GM19372 (cell line): ENCODE results near the gene GULP1.

ENCODE experiments used
- ATAC-seq: cut with Tn5 transposase; IDR thresholded peaks from one replicate; pipeline ENCODE4 v1.9.1; 2021; ENCODE audit warnings: mild to moderate bottlenecking, low read depth, moderate library complexity; ENCODE audit not compliant: unreplicated experiment

Gene GULP1

GRCh38 chr2:188322569-188323551, 31.2 kb downstream of the GULP1 start:
- ATAC-seq: no peak

GRCh38 chr2:188324067-188324466, 32.4 kb downstream of the GULP1 start:
- no peak for ATAC-seq

- no peak for ATAC-seq
Observed at GRCh38 chr2:188326290-188326668, 34.6 kb downstream of the GULP1 start.

- ATAC-seq: no peak
Observed at GRCh38 chr2:188326669-188327301, 35.1 kb downstream of the GULP1 start.

DNA sequence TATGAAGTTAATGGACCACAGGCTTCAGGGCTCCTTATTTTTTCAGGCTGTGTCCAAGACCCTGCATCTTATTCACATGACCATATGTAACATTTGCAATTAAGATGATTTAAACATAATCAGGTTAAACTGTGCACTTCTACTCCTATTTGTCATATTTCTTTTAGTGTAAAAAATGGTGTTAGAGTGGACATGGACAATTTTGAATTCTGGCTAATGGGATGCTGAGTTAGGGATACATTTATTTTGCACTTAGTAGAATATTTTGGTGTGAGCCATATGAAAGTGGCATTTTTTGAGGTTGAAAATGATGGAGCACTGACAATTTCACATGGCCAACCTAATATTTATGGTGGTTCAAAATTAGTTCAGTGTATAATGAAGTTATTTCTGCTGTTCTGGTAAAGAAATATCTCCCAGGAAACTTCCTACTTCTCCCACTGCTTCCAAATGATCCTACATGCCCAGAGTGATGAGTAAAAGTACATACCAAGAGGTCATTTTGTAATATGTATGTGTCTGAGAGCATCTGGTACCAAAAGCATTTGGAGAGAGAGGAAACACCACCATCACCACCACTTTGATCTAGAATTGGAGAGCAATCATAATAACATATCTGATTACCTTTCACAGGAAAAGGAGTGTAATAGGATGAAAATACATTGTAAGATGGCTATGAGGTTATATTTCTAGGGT, 36.0 kb downstream of the GULP1 start:
- no peak for ATAC-seq

DNA sequence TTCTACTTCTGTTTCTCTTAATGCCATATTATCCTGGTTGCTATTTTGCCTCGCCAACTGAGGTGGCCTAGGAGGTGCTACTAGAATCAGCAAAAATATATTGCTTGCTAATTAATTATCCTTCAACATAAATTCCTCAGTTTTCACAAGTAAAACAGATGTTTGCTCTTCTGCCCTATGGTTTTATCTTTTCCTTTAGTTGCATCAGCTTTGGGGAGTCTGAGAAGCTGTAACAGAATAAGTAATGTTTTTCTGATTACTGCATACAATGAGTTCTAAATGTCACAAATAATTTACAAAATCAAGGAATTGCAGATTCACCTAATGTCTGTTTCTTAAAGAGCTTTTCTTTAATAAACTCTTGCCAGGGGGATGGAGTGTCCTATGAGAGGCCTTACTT, 36.7 kb downstream of the GULP1 start:
- no peak for ATAC-seq

GRCh38 chr2:188330316-188331053, 38.8 kb downstream of the GULP1 start:
- no peak for ATAC-seq

GRCh38 chr2:188332619-188333018, 40.9 kb downstream of the GULP1 start:
- ATAC-seq: no peak

DNA sequence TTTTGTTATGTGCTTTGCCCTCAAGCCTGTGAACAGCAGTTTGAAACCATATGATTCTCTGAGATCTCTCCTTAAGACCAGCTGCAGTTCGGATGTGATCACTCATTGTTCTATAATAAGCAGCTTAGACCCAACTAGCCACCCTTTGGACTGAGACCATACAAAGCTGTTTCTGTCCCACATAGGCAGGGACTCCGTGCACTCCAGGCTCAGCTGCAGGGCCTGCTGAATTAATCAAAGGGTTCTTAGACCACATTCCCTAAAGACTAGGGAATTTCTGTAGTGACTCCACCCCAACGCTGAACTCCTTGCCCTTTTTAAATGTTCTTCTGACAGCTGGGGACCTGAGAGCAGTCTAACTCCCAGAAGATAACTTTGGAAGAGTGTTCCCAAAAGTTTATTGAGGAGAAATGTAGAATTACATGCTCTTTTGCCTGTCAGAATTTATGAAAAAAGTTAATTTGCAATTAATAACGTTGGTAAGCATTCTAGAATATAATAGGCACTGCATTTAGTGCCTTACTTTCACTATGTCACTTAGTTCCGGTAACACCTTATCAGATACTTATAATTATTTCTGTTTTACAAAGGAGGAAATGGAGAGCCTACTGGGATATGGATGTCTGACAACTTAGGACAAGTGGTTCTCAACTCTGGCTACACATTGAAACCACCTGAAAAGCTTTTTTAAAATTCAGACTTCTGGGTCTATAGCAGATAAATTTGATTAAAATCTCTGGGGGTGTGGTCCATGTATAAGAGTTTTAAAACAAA, 42.3 kb downstream of the GULP1 start:
- ATAC-seq: no peak

DNA sequence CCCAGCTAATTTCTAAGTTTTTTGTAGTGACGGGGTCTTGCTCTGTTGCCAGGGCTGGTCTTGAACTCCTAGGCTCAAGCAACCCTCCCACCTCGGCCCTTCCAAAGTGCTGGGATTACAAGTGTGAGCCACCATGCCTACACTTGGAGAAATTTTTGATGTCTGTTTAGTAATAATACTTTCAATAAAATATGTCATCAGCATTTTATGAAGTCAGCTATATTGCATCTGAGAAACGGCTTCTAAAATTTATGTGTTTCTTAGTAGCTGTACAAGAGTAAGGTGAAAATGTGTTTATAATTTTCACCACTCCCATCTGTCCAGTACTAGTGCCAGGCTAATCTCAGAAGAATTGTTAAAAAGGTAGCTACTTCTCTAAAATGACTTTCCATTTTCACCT, 46.8 kb downstream of the GULP1 start:
- ATAC-seq: no peak

DNA sequence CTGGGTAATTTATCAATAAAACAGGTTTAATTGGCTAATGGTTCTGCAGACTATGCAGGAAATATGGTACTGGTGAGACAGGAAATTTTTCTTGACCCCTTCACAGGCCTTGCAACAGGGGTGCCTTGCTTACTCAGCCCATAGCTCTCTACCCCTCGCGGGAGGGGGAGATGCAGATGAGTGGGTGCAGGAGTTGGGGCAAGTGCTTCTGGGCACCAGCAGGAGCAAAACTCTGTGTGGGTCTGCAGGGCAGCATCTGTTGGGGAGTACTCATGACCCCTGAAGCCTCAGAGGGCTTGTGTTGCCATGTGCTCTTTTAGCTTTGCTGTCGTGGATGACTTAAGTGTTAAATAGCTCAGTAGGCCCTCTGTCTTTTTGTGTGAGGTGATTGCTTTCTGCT, 48.6 kb downstream of the GULP1 start:
- no peak for ATAC-seq

- ATAC-seq: no peak
Observed at GRCh38 chr2:188345020-188345419, 53.3 kb downstream of the GULP1 start.

- ATAC-seq: no peak
Observed at GRCh38 chr2:188345426-188345825, 53.8 kb downstream of the GULP1 start.

DNA sequence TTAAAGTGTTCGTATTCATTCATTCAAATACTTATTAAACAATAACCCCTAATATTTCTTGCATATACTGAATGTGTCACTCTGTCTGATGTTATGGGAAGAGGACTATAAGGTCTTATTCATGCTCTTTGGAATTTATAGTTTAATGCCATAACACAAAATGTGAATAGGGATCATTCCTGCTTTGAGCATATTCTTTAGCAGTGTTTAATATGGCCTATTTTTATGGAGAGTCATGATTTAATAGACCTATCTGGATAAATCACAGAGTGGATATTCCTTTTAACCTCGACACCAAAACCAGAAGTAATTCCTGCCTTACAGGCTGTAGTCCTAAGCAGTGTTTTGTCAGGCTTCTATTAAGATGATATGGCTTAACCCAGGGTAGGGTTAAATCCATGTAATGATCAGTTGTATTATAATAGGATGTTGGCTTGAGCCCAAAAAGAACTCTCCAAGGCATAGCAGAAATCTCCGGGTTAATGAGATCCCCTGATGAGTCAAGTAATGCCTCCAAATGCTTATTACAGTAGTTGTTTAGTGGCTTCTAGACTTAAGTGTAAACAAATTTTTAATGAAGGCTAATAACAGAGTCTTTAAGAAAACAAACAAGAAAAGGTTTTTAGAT, 54.3 kb downstream of the GULP1 start:
- no peak for ATAC-seq

- no peak for ATAC-seq
Observed at GRCh38 chr2:188349019-188349418, 57.3 kb downstream of the GULP1 start.

DNA sequence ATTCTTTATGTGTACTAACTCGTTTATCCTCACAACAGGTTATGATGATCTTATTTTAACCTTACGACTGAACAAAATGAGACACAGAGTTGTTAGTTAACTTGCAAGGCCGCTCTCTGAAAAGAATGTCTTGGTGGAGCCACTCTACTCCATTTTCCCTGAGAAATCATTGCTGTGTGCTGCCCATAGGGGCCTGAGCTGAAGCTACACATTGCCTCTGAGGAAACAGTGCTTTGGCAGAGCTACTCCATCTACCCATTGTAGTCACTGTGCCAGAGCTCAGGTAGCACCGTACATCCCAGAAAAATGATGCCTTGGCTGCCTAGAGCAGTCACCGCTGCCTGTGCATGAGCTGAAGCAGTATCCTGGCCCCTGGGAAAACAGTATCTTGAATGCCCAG, 61.6 kb downstream of the GULP1 start:
- ATAC-seq: no peak

GRCh38 chr2:188360485-188361263, 69.0 kb downstream of the GULP1 start:
- no peak for ATAC-seq

GRCh38 chr2:188364033-188364630, 72.5 kb downstream of the GULP1 start:
- no peak for ATAC-seq
